Ureter (tissue), 1 donor: ENCODE measurements around the gene RNF208. TPM values are rescaled to one million over a fixed set of nuclear protein-coding genes. Genes with fewer than 3 reads are reported as not detected.

ENCODE experiments used
- DNase-seq: peaks from one replicate; pipeline ENCODE4 v3.0.0-alpha.2; 2020; ENCODE audit warnings: low spot score
- total RNA-seq: library from RNA; stranded (reverse); gene quantifications from one replicate; pipeline ENCODE4 v1.2.4, GENCODE V29; 2023
- donor health status: DM: yes; HTN: yes; CAD: no.

The RNF208 gene
- total RNA-seq, 1 donor from 2014 or later = 6.5 TPM

DNA sequence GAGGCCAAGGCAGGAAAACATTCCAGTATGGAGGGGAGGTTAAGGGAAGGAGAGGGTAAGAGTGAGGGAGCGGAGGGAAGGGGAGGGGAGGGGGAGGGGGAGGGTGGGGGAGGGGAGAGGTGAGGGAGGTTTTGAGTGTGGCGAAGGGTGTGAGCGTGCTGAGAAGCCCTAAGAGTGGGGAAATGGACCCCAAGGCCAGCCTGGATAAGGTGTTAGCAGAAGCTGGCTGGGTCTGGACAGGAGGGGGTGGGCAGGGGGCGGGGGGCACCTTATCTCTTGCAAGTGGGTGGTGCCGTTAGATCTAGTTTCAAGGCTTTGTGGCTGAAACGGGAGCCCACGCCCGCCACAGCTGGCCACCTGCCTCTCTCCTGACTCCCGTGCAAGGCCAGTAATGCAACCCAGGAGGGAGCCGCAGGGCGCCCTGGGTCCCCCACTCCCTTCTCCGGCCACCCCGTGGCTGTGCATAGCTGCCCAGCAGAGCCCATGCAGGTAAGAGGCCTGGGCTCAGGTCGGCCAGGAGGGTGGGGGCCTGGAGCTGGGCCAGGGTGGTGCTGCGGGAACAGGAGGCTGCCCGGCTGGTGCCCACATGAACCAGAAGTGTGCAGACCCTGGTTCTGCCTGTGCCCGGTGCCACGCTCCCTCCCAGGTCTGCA lies 5.9 kb upstream of the RNF208 start:
- DNase-seq = no peak

DNA sequence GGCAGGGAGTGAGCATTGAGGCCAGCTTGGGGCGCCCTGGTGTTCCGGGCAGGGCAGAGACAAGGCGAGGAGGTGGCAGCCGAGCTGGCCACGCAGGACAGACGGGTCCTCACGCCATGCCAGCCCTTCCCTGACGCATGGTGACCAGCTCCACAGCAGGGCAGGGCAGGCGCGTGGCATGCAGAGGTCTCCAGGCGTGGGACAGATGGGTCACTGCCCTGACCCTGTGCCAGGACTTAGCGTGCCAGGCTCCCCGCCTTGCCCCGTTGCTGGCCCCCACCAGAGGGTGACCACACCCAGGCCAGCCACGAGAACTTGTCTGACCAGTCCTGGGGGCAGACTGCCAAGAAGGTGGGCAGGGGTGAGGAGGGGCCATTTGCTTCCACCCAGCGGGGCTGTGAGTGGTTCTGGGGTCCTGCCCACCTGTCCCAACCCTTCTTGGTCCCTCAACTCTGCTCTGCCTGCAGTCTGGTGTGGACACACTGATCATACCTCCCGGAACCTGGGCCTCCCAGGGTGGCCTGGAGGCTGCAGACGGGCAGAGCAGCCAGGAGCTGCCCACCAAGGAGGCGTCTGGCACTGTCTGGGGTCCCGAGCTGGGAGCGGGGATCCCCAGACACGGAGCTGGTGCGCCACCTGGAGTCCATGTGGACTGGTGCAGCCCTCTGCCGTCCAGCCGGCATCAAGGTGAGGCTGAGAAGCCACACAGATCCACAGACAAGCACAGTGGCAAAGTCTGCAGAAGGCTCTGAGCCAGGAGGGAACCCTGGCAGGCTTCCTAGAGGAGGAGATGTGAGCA lies 5.2 kb upstream of the RNF208 start, which contains the start of gene RNF224:
RNF224 (plus strand) TSS at position 449 of the 799 bp plus-strand sequence. CDS start 834 bp downstream, outside the sequence.
- peak; percentile 79 for DNase-seq

GRCh38 chr9:137226338-137227053 lies 4.5 kb upstream of the RNF208 start:
- no peak for DNase-seq

GRCh38 chr9:137225699-137226331 lies 3.8 kb upstream of the RNF208 start:
- no peak for DNase-seq

DNA sequence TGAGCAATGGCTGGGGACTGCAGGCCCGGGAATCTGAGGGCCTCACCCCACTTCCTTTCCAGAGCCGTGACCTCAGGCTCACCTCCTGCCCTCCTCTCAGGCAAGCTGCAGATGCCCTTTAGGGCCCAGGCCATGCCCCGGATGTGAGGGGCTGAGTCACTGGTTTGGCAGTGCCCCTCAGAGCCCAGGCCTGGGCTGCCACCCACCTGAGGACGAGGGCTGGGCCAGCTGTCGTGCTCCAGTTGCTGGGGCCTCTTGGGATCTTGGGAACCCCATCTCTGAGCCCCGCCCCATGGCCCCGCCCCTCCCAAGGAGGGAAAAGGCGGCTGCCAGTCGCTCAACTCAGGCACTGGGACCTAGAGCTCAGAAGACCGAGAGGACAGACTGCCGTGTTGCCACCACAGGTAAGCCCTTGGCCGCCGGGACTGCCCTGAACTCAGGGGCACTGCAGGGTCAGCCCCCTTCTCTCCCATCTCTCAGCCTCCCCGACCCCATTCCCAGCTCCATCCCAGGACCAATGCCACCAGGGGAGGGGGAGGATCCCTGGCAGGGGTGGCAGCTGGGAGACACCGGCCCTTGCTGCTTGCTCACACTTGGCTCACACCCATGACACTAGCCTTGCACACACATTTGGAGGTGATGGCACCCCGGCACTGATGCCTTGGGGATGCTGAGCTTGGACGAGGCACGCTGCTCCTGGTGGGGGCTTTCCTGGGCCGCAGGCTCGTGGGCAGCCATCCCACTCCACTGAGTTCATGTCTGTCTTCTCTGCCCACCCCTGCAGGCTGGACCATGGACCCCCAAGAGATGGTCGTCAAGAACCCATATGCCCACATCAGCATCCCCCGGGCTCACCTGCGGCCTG lies 3.0 kb upstream of the RNF208 start, which contains the start of gene CYSRT1:
CYSRT1 (plus strand) TSS at position 345 of the 865 bp plus-strand sequence; CDS start at position 793, 448 bp downstream.
- no peak for DNase-seq

- DNase-seq = peak; percentile 98
Measured at GRCh38 chr9:137223078-137223970, 1.3 kb upstream of the RNF208 start.

- no peak for DNase-seq
Measured at GRCh38 chr9:137221506-137222111, 431 bp downstream of the RNF208 start.

DNA sequence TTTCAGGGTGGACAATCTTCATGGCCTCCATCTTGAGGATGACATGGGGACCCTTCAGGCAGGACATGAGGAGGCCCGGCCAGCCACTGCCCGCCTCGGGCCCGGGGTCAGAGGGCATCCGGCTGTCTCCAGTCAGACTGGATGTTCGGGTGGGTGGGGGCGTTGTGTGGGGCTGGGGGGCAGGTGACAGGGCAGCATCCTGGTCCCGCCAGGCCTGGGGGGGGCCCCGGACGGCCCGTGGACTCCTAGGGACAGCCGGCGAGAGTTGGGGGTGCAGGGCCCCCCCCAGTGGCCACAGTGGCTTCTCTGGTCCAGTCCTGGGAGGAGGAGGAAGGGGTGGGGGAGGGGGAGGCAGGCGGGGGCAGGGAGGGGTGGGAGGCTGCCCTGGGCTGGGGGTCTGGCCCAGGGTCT lies 940 bp downstream of the RNF208 start:
- DNase-seq = no peak

- DNase-seq = no peak
Measured at GRCh38 chr9:137220317-137221094, 1.5 kb downstream of the RNF208 start.

DNA sequence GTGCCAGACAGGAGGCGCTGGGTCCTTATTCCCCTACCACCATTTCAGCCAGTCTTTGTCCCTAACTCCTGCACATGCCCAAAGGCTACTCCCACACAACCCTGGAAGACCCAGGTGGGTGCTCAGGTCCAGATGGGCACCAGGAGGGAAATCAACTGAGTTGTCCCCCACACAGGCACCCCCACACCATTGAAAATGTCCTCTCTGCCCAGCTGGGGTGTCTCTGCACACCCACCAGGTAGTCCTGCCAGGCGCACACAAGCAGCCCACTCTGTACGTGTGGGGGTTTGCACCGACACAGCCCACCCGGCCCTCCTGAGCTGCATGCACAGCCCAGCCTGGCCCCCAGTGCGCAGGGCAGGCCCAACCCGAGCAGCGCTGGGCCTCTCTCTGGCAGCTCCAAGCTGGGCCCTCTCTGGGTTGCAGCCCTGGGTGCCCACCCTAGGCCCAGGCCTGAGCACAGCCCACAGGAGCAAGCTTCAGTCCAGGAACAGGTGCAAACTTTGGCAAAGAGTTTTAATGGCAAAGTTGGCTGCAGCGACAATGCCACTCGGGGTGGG lies 2.2 kb downstream of the RNF208 start:
- DNase-seq = no peak

DNA sequence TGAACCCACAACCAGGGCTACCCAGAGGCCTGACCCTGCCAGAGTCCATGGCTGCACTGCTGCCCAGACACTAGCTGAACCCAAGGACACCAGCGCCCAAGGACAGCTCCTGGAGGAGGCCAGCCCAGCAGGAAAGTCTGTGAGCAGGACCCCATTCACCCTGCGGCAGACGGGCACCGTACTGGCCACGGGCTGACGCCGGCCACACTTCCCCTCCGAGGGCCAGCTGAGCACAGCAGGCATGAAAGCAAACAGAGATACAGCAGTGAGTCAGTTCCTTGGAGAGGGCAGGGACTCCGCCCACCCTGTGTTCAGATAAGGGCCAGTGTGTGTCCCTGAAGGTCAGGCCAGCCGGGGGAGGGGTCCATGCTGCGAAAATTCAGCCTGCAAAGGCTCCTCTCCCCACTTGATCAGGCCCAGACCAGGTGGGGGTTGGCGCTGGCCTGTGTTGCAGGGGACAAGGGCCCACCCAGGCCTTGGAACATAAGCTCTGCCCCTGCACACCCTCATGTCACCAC lies 3.2 kb downstream of the RNF208 start:
- no peak for DNase-seq

DNA sequence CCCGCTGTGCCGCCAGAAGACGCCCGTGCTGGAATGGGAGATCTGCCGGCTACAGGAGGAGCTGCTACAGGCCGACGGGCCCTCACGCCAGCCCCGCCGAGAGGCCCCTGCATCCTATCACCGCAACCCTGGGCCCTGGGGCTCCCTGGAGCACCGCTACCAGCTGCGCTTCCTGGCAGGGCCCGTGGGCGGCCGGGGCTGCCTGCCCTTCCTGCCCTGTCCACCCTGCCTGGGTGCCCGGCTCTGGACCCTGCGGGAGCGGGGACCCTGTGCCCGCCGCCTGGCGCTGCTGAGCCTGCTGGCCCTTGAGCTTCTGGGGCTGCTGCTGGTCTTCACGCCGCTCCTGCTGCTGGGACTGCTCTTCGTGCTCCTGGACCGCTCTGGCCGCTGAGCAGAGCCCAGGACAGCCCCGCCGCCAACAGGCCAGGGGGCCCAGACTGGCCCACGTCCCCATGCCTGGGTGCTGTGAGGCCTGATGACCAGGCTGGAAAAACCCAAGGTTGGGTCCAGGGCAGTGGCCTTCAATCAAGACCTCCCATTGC lies 3.8 kb downstream of the RNF208 start:
- no peak for DNase-seq

DNA sequence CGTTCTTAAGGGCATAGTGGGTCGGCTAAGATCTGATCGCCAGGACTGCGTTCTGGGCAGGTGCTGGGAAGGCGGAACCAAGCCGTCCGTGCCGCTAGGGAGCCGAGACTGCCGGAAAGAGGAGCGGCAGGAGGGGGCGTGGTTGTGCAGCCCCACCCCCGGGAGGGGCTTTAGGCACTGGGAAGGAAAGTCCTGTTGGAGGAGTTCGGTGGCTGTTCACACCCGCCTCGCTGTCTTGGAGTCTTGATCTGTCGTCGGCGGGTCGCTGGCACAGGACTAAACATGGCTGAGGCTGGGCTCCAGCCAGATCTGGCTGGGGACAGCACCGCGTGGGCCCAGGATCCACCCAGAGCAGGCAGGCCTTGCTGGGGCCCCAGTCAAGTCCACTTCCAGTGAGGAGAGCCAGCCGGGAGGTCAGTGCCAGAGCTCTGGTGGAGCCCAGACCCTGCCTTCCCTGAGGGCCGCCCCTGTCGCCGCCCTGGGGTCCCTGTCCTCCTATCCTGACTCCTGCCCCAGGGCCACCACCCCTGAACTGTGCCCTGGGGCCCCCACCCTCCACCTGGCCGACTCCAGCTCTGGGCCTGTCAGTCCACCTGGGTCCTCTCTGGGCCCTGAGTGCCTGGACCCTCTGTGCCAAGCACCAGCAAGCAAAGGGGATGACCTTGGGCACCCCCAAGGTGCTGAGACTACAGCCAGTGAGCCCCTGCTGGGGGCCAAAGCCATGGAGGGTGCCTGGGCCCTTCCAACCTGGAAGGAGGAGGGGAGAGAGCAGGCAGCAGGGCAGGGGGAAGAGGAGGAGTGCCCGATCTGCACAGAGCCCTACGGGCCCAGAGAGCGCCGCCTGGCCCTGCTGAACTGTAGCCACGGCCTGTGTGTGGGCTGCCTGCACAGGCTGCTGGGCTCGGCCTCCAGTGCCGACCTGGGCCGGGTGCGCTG lies 4.5 kb downstream of the RNF208 start:
- peak; percentile 90 for DNase-seq

- no peak for DNase-seq
Measured at GRCh38 chr9:137216188-137216965, 5.7 kb downstream of the RNF208 start.

- no peak for DNase-seq
Measured at GRCh38 chr9:137215196-137215986, 6.6 kb downstream of the RNF208 start.
